KMS-11 (cell line): Measurements from ENCODE around the gene TNIP1.

Experiments
- H2AFZ ChIP-seq: fragments of 200-600 bp; sonication (generic); 2 replicates; pipeline ENCODE4 v1.6.1; 2016; ENCODE audit warnings: antibody characterized with exemption, mixed run types, low read depth
- H3K27ac ChIP-seq: fragments of 200-600 bp; sonication (generic); 2 replicates; pipeline ENCODE4 v1.6.1; 2016; ENCODE audit warnings: mild to moderate bottlenecking, mixed run types
- H3K27me3 ChIP-seq: fragments of 200-600 bp; sonication (generic); 2 replicates; pipeline ENCODE4 v1.6.1; 2017; ENCODE audit warnings: mild to moderate bottlenecking, low read depth, mixed run types, moderate library complexity; ENCODE audit not compliant: insufficient read depth
- H3K36me3 ChIP-seq: fragments of 200-600 bp; sonication (generic); 2 replicates; pipeline ENCODE4 v1.6.1; 2017; ENCODE audit warnings: mild to moderate bottlenecking, mixed run types; ENCODE audit not compliant: insufficient read depth
- H3K4me1 ChIP-seq: fragments of 200-600 bp; sonication (generic); 2 replicates; pipeline ENCODE4 v1.6.1; 2016; ENCODE audit warnings: mild to moderate bottlenecking, low read depth, mixed run types; ENCODE audit not compliant: poor library complexity, severe bottlenecking
- H3K4me2 ChIP-seq: fragments of 200-600 bp; sonication (generic); 2 replicates; pipeline ENCODE4 v1.7.0; 2016; ENCODE audit warnings: mild to moderate bottlenecking, mixed run types
- H3K4me3 ChIP-seq: fragments of 200-600 bp; sonication (generic); IDR thresholded peaks from 2 replicates; pipeline ENCODE4 v1.6.1; 2017; ENCODE audit warnings: low read depth, low read length, mixed read lengths; ENCODE audit not compliant: insufficient read depth
- H3K79me2 ChIP-seq: fragments of 200-600 bp; sonication (generic); 2 replicates; pipeline ENCODE4 v1.6.1; 2016; ENCODE audit warnings: low read depth, mixed run types; ENCODE audit not compliant: insufficient read depth
- H3K9ac ChIP-seq: fragments of 200-600 bp; sonication (generic); 2 replicates; pipeline ENCODE4 v1.6.1; 2016; ENCODE audit warnings: mild to moderate bottlenecking, mixed run types
- H4K20me1 ChIP-seq: fragments of 200-600 bp; sonication (generic); 2 replicates; pipeline ENCODE4 v1.6.1; 2016; ENCODE audit warnings: mild to moderate bottlenecking, mixed run types; ENCODE audit not compliant: insufficient read depth
- TF ChIP-seq, protein P1 (sequence below): fragments of 200-600 bp; sonication (generic); conservative IDR thresholded peaks from 2 replicates; pipeline ENCODE4 v1.6.1; 2017; ENCODE audit warnings: low read depth, mild to moderate bottlenecking, antibody characterized with exemption, low read length, moderate library complexity, mixed read lengths

Gene TNIP1

DNA sequence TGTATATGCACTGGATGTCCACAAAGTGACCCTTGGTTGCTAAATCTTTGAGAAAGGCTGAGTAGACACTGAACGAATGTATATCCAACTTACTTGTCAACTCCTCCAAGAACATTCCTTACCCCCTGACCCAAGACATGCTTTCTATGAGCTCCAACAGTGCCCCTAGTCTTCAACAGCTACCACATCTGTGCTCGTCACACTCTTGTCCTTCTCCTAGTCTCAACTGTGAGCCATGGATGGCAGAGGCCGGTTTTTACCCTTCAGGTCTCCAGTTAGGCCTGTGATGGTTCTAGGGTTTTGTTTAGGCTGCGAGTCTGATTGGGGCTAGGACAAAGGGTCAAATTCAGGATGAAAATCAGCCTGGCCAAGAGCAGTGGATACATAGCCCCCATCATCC lies 79.4 kb downstream of the TNIP1 start:
- no peaks in the 10 kb centered on the region for H3K36me3 ChIP-seq
- H3K4me2 ChIP-seq: no peak overlapping the region
- no peak overlapping the region for H3K4me3 ChIP-seq
- H3K27ac ChIP-seq: no peak overlapping the region
- no peaks in the 10 kb centered on the region for H3K79me2 ChIP-seq
- no peaks in the 10 kb centered on the region for H3K27me3 ChIP-seq
- H2AFZ ChIP-seq: no peak overlapping the region
- no peaks in the 10 kb centered on the region for H3K4me1 ChIP-seq
- no peaks in the 10 kb centered on the region for H4K20me1 ChIP-seq
- TF ChIP-seq, protein P1, sequence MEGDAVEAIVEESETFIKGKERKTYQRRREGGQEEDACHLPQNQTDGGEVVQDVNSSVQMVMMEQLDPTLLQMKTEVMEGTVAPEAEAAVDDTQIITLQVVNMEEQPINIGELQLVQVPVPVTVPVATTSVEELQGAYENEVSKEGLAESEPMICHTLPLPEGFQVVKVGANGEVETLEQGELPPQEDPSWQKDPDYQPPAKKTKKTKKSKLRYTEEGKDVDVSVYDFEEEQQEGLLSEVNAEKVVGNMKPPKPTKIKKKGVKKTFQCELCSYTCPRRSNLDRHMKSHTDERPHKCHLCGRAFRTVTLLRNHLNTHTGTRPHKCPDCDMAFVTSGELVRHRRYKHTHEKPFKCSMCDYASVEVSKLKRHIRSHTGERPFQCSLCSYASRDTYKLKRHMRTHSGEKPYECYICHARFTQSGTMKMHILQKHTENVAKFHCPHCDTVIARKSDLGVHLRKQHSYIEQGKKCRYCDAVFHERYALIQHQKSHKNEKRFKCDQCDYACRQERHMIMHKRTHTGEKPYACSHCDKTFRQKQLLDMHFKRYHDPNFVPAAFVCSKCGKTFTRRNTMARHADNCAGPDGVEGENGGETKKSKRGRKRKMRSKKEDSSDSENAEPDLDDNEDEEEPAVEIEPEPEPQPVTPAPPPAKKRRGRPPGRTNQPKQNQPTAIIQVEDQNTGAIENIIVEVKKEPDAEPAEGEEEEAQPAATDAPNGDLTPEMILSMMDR: no peak
- no peak overlapping the region for H3K9ac ChIP-seq

DNA sequence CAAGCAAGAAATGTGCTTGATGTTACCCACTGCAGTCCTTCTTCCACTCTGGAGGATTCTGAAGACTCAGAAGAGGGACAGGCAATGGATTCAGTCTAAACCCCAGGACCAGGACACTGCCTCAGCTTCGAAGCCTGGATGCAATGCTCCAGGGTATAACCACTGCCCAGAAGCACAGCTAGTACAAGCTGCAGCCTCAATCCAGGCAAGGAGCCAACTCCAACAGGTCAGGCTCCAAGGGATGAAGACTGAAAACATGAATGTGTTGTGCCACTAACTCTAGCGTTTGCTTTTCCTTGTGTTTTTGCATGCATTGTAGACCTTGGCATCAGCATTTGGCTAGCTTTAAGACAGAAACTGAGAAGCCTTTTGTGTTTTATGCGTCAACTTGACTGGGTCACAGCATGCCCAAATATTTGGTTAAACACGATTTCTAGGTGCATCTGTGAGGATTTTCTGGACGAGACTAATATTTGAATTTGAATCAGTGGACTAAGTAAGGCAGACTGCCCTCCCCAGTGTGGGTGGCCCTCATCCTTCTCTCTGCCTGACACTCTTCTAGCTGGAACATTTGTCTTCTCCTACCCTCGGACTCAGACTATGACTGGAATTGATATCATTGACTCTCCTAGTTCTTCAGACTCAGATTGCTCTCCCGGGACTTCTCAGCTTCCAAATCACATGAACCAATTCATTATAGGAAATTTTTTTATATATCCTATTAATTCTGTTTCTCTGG lies 81.0 kb downstream of the TNIP1 start:
- Histone ChIP-seq H3K9ac (no peak overlapping the region), H3K4me1 (no peaks in the 10 kb centered on the region), H2AFZ (no peak overlapping the region), H4K20me1 (no peaks in the 10 kb centered on the region), H3K4me2 (no peak overlapping the region), H3K4me3 (no peak overlapping the region), H3K36me3 (no peaks in the 10 kb centered on the region), H3K79me2 (no peaks in the 10 kb centered on the region), H3K27ac (no peak overlapping the region), H3K27me3 (no peaks in the 10 kb centered on the region)
- TF ChIP-seq, protein P1: no peak

DNA sequence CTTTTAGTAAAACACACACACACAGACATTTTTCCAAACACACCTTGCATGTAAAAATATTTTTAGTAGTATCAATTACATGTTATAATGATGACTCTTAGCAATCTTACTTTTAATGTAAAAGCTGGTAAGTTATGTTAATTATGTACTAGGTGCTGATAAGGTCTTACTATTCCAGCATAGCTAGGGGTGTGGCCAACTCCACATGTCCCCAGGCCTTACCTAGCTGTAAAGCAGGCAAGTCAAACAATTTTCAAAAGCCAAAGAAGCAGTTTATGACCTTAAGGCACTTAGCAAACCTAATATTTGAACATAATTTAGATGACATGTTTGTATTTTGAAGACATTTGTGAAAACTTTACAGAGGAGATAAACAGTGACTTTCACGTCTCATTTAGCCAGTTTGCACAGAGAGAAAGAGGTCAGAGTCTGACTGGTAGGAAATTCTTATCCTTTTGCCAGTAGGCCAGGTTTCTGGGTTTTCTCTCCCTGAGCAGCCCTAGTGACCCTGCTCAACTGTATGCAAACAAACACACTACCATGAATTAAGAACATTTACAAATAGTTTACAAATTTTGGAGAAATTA lies 86.9 kb downstream of the TNIP1 start:
- TF ChIP-seq, protein P1: no peak
- no peaks in the 10 kb centered on the region for H3K79me2 ChIP-seq
- H4K20me1 ChIP-seq: no peaks in the 10 kb centered on the region
- H3K27me3 ChIP-seq: no peaks in the 10 kb centered on the region
- H3K27ac ChIP-seq: no peak overlapping the region
- no peaks in the 10 kb centered on the region for H3K4me1 ChIP-seq
- no peak overlapping the region for H2AFZ ChIP-seq
- no peaks in the 10 kb centered on the region for H3K36me3 ChIP-seq
- H3K4me3 ChIP-seq: no peak overlapping the region
- no peak overlapping the region for H3K4me2 ChIP-seq
- no peak overlapping the region for H3K9ac ChIP-seq

DNA sequence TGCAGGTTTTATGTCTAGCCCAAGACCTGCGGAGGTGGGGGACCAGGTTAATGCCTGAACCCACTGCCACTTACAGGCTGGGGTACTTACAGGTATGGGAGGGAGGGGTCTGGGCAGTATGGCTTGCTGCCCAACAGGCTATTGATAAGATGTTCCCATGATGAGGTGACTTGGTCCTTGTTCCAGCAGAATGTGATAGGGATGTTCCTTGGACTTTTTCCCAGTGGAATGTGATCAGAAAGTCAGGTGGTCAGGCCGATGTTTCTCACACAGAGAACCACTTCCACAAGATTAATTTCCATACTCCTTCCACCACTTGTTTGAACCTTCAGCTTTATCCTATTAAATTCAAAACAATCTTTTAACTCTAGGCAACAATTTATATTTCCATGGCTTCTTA lies 87.4 kb downstream of the TNIP1 start:
- H3K4me2 ChIP-seq: no peak overlapping the region
- no peak overlapping the region for H3K4me3 ChIP-seq
- H3K9ac ChIP-seq: no peak overlapping the region
- no peak overlapping the region for H3K27ac ChIP-seq
- TF ChIP-seq, protein P1: no peak
- H3K79me2 ChIP-seq: no peaks in the 10 kb centered on the region
- H3K27me3 ChIP-seq: no peaks in the 10 kb centered on the region
- H3K36me3 ChIP-seq: no peaks in the 10 kb centered on the region
- no peaks in the 10 kb centered on the region for H4K20me1 ChIP-seq
- H3K4me1 ChIP-seq: no peaks in the 10 kb centered on the region
- H2AFZ ChIP-seq: no peak overlapping the region
